Limb (tissue), 2 donors: ENCODE data around the gene CHD9NB.
"Not testable (repeated sequence)": the region's sequence is repeated elsewhere in the genome, so short reads cannot be mapped to it uniquely, and the experiment has no call there.

Experiments
- DNase-seq, 2 donors: peaks; one replicate each; pipeline ENCODE4 v3.0.0-alpha.2; 2016; ENCODE audit errors: extremely low spot score in 2 of 2

The CHD9NB gene

DNA sequence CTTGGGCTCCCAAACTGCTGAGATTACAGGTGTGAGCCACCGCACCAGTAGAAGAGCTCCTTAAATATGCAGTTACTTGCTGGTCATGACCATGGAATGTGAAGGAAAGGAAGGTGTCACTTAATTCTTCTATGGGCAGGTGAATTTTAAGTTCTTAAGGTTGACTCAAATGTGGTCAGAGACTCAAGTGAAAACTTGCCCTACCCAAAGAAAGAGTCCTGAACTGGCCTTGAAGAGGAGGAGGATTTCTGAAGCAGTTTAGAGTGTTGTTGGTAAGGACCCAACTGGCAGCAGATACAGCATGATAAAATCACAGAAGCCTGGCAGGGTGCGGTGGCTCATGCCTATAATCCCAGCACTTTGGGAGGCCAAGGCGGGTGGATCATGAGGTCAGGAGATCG, 31.4 kb upstream of the CHD9NB start:
- DNase-seq, result no peak

DNA sequence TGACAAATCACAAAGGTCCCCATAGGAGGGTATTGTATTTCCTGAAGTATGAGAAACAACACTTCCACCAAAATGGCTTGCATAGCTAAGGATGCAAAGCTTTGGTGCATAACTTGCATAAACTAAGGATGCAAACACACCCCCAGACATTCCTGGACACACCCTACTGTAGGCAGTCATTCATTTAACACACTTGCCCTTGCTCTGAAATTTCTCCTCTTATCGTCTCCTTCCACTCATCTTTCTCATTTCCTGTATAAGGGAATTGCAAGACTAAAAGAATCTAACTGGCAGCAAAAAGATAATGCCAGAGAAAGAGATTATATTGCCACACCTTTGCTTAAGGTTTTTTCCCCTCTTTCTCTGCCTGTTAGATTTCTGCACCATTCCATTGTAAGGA, 30.4 kb upstream of the CHD9NB start:
- DNase-seq, result no peak

DNA sequence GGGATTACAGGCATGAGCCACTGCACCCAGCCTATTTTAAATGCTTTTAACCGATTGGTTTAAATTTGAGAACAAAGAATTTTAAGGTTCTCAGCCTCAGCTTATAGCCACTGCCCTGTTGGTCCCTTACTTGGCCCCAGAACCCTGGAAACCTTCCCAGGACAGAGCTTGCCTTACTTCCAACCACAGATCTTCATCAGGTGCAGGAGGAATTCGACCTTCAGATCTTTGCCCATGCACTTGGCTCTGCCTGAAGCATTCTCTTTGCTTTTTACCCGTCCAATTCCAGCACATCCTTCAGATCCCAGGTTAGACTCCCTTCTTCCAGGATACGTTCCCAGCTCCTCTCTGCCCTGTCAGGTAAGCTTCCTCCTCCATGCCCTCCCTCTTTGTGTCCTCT, 29.8 kb upstream of the CHD9NB start:
- no peak for DNase-seq

DNA sequence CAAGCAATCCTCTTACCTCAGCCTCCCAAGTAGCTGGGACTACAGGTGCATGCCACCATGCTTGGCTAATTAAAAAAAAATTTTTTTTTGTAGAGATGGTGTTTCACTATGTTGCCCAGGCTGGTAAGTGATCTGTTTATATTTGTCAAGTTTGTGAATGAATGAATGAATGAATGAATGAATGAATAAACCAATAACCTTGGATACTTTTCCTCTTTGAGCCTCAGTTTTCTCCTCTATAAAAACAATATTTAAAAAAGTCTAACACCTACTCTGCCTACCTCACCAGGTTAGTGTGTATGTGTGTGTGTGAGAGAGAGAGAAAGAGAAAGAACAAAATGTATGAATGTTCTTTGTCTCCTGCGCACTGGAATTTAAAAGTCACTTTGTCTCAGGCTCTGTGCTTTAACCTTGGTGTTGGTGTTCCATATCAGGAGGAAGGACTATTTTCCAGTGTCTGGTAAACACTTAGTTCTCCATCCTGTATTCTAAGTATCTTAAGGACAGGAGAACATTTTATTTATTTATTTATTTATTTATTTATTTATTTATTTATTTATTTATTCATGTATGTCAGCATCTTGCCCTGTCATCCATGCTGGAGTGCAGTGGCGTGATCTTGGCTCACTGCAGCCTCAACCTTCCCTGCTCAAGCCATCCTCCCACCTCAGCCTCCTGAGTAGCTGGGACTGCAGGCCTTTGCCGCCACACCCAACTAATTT, 29.1 kb upstream of the CHD9NB start:
- no peak for DNase-seq

DNA sequence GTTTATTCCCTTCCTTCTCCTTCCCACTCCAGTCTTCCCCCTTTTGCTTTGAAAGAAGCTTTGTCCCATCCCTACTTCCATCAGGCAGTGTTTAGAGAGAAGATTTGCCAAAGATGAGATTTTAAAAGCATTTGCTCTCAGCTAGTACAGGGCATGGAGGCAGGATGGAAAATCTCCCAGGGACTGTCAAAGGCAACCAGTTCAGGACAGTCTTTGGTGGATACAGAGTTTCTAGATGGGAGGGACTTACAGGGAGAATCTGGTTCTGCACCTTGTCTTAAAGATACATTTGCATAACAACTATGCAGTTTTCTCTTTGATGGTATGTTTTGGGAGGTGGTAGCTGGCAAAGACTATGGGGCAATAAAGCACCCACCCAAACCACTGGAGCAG, 28.3 kb upstream of the CHD9NB start:
- DNase-seq, result no peak

DNA sequence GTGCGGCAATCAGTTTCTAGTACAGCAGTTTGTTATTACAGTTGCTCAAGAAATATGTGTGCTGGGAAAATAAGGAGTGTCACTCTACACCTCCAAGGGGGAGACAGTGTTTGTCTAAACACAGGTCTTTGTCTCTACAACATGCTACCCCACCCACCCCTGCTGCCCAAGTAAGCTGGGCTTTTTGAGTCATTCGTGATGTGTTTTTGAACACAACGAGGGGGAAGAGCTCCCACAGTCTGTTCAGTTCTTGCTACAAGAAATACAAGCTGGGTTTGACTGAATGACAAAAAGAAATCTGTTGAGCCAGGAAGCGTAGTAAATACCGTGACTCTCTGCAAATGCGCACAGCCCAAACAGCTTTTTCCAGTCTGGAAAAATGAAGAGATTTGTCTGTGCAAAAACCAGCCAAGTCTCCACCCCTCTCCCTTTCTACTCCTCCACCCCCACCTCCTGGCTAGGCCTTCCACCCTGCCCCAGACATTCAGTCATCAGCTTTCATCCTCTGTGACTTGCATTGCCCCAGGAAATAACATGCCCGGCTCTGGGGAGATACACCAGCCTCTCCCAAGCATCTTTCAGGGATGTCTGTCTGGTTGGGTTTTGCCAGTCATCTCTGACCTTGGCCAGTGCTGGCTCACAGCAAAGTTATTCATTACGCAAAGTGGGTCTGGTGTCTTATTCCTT, 27.8 kb upstream of the CHD9NB start:
- DNase-seq, result peak; percentile 78 to 94

DNA sequence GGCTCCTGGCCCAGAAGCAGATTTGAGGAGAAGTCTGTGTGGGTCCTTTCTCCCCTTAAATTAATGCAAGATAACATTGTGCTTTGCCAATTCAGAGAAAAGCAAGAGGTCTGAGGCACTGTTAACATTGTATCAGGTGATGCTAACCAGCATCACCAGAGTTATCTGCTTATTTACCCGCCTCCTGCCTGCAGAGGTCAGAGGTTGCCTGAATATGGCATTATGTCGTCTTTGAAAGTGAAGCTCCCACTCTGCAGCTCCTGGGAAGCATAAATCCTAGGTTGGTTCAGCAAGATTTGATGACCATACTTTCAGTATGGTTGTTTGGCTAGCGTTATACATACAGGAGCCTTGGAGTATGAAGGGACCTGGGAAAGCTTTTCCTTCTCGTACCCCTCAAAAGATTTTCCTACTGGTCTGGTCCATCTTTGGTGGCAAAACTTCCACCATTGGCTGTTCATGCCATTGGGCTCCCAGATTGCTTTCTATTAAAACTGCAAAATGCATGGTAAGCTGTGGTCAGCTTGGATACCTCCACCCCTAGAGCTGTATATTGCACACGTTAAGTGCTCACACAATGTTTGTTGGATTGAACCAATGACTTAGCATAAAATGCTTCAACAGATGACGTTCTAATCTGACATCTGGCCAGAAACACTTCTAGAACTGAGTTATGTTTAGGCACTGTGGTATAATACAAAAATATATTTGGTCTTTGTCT, 26.2 kb upstream of the CHD9NB start:
- no peak for DNase-seq

DNA sequence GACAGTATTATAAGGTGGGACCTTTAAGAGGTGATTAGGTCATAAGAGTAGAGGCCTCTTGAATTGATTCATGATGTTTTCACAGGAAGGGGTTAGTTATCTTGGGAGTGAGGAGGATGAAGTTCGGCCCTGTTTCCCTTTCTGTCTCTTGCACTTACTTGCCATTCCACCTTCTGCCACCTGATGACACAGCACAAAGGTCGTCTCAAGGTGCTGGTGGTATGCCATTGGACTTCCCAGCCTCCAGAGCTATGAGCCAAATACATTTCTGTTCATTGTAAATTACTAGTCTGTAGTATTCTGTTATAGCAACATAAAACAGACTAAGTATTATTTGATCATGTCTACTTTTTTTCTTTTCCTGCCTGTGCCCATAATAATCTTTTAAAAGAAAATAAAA, 25.6 kb upstream of the CHD9NB start:
- DNase-seq, result no peak

DNA sequence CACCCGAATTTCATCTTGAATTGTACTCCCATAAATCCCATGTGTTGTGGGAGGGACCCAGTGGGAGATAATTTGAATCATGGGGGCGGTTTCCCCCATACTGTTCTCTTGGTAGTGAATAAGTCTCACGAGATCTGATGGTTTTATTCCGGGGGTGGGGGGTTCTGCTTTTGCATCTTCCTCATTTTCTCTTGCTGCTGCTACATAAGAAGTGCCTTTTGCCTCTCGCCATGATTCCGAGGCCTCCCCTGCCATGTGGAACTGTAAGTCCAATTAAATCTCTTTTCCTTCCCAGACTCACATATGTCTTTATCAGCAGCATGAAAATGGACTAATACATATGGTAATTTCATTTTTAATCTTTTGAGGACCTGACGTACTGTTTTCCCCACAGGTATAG, 22.8 kb upstream of the CHD9NB start:
- DNase-seq, result not testable (repeated sequence)

DNA sequence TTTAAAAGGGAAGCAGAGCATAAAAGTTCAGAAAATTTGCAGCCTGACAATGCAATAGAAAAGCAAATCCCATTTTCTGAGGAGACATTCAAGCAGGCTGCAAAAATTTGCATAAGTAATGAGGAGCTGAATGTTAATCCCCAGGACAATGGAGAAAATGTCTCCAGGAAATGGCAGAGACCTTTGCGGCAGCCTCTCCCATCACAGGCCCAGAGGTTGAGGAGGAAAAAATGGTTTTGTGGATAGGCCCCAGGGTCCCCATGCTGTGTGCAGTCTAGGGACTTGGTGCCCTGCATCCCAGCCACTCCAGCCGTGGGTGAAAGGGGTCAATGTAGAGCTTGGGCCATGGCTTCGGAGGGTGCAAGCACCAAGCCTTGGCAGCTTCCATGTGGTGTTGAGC, 21.6 kb upstream of the CHD9NB start:
- not testable (repeated sequence) for DNase-seq

DNA sequence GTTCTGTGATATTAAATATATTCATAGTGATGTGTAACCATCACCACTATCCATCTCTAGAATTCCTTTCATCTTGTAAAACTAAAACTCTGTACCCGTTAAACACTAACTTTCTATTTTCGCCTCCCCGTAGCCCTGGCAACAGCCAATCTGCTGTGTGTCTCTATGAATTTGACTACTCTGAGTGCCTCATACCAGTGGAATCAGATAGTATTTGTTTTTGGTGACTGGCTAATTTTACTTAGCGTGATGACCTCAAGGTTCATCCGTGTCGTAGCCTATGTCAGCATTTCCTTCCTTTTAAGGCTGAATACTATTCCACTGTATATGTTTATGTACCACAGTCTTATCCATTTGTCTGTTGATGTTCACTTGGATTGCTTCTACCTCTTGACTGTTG, 20.3 kb upstream of the CHD9NB start:
- DNase-seq, result no peak

DNA sequence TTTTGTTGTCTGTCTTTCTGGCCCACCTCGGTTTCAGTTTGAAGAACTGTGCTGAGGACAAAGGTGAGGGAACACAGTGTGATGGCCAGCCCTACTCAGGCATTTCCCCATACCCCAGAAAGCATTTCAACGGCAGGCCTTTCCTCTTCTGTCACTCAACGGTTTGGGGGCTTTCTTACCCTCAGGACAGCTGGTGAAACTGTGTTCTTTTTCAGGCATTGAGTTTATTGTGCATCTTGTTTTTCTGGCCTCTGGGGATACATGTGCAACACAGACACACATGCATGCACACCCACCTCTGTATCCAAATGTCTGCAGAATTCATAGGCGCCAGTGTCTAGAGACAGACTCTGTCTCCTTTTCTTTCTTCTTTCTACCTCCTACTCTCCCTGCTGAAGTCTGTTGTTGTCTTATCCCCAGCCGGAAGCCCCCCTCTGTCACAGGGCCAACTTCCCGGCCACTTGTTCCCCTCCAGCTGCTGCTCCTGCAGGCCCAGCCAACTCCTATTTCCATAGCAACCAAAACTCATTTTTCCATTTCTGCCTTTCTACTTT, 19.1 kb upstream of the CHD9NB start:
- peak; percentile 91 to 92 for DNase-seq

DNA sequence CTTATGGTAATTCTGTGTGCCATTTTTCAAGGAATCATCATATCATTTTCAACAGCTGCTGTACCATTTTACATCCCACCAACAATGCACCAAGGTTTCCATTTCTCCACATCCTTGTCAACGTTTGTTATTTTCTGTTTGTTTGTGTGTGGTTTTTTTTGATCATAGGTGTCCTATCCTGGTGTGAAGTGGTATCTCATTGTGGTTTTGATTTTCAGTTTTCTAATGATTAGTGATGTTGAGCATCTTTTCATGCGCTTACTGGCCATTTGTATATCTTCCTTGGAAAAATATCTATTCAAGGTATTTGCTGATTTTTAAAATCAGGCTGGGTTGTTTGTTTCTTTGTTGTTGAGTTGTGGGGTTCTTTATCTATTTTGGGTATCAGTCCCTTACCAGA, 17.1 kb upstream of the CHD9NB start:
- DNase-seq, result no peak

DNA sequence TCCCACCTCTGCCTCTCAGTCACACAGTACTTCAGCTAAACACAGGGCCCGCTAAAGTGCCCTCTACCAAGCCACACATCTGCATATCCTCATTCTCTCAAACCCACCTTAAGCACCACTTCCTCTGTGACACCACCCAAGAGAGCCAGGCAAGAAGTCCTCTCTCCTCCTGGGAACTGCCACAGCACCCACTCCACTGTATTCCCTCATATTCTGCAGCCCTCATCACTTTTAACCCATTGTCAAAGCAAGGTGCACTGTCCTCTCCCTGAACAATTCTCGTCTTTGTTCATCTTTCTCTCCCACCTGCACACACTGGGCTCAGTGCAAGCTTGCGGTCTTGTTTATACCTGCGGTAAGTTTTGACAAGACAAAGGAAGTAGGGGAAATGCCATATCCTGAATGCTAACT, 15.7 kb upstream of the CHD9NB start:
- no peak for DNase-seq

DNA sequence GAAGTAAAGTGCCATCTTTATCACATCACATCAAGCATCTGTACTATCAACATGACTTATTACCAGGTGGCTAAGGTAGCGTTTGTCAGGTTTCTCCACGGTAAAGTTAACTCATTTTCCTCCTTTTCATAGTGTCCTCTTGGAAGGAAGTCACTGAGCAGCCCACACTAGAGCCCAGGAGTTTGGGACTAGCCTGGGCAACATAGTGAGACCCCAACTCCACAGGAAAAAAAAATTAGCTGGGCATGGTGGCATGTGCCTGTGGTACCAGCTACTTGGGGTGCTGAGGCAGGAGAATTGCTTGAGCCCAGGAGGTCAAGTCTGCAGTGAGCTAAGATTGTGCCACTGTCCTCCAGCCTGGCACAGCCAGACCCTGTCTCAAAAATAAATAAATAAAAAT, 15.0 kb upstream of the CHD9NB start:
- no peak for DNase-seq

DNA sequence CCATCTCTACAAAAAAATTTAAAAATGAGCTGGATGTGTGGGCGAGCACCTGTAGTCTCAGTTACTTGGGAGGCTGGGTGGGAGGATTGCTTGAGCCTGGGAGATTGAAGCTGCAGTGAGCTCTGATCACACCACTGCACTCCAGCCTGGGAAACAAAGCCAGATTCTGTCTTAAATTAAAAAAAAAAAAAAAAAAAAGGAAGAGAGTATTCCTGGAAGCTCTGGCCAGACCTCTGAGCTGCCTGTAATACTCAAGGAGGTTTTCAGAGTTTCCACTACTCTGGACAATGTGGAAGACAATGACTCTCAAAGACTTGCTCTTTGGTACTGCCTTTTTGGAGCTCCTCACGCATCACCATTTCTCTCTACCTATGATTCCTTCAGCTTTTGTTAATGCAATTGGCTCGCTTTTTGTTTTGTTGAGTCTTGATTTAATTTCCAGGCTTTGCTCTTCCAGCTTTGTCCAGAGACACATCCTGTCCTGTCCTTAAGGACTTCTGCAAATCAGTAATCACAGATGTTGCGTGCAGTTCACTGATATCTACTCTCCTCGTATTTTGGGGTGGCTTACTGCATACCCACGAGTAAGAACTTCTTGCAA, 12.9 kb upstream of the CHD9NB start:
- peak in 1 of 2 donors; percentile 58 for DNase-seq

DNA sequence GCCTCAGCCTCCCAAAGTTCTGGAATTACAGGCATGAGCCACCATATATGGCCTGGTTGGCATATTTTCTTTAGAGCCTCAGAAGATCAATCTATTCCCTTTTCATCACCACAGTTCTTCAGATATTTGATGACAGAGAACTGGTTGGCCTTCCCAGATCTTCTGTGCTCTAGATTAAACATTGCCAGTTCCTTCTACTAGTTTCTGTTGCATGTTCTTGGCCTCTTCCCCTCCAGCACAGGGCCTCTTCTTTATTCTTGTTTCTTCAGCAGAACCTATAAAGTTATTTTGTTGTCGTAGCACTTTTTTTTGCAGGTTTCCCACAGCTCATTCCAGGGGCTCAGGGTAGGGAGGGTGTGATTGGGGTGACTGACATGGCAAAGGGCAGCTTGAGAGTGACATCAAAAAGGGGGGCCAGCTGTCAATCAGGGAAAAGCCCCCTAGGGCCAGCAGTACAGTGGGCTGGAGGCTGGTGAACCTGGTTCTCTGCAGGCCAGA, 11.4 kb upstream of the CHD9NB start:
- no peak for DNase-seq

DNA sequence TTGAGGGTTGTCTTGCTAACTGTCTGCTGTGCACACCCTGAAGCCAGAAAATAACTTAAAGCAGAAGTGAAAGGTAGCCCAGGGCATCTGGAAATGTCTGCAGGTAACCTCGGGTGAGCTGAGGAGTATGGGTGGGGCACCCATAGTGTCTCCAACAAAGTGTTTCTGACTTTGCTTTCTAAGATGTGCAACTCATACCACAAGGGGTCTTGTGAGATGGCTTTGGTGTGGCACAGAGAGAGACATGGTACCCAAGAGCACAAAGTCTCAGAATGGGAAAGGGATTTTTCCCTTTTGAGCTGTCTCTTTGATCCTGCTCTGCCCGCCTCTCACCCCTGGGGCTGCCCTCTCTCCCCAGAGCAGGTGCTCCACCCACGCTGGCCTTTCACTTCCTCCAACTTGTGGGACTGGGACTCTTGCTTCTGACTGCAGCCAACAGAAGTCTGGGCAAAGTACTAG, 9.0 kb upstream of the CHD9NB start:
- no peak for DNase-seq

DNA sequence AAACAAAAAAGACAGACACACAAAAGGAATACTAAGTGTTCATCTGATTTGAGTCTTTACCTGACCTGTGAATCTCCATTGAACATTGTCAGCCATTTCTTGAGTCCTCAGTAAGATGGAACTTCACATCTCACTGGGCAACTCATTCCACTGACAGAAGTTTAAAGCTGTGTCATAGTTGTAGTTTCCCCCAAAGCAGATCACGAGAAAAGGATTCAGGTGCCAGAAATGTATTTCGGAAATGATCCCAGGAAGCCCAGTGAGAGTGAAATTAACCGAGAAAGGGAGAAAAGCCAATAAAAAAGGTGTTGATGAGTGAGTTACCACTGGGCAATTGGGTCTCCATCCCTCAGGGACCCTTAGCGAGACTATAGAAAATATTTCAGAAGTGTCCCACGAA, 8.6 kb upstream of the CHD9NB start:
- no peak for DNase-seq

DNA sequence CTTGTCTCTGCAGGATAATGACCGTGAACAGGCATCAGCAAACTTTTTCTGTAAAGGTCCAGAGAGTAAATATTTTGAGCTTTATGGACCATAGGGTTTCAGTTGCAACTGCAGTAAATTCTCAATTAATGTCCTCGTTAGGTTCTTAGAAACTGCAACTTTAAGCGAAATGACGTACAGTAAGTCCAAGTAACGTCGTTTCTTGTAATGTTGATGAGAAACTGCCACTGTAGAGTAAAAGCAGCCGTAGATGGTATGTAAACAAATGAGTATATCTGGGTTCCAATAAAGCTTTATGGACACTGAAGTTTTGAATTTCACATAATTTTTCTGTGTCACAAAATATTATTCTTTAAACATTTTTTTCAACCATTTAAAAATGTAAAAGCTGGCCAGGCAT, 7.0 kb upstream of the CHD9NB start:
- no peak for DNase-seq

DNA sequence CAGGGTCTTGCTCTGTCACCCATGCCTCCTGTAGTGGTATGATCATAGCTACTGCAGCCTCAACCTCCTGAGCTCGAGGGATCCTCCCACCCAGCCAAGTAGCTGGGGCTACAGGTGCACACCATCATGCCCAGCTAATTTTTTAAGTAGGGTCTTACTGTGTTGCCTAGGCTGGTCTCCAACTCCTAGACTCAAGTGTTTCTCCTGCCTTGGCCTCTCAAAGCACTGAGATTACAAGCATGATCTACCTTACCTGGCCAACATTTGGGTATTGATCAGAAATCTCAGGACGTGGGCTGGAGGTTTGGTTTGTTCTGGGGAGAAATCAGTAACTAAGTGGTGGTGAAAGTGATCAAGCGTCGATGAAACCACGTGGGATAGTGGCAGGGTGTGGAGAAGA, 6.2 kb upstream of the CHD9NB start:
- DNase-seq, result no peak

DNA sequence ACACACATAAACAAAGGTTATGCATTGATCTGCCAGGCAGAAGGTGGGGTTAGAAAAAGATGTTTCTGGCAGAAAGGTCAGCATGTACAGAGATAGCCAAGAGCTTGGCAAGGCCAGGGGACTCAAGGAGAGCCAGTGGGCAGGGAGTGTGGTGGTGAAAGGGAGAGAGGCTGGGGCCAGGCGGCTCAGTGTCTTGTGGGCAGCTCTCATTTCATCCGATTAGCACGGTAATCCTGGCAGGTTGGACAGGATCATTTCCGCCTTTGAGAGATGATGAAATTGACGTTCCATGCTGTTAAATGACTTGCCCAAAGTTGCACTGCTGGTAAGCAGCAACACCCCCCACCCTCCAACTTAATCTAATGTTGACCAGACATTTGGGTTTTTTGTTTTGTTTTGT, 5.7 kb upstream of the CHD9NB start:
- DNase-seq, result no peak
